Calu3 (cell line): ENCODE measurements around the gene NFU1. TPM values are rescaled to one million over a fixed set of nuclear protein-coding genes. Genes with fewer than 3 reads are reported as not detected.

ENCODE experiments used
- BruUV-seq: library from RNA; stranded (reverse); fragments of 400-500 nt; replicated peaks from 2 replicates; lab custom pipeline; 2021; lab: Mats Ljungman, UMichigan
- CTCF ChIA-PET: fragments of 300-600 bp; sonication (Branson Sonifier 250); formaldehyde crosslinking; loops from one replicate; lab custom pipeline; 2022; ENCODE audit warnings: antibody characterized with exemption; lab: Charles Lee
- DNase-seq: peaks from one replicate; pipeline ENCODE4 v3.0.0; 2022
- H3K27ac Mint-ChIP-seq: one replicate; pipeline ENCODE4 v1.8.0; 2022; ENCODE audit warnings: mixed read lengths; ENCODE audit not compliant: unreplicated experiment
- H3K27me3 Mint-ChIP-seq: one replicate; pipeline ENCODE4 v1.8.0; 2022; ENCODE audit warnings: mixed read lengths; ENCODE audit not compliant: unreplicated experiment
- H3K36me3 Mint-ChIP-seq: one replicate; pipeline ENCODE4 v1.8.0; 2022; ENCODE audit warnings: mild to moderate bottlenecking, moderate library complexity, mixed read lengths; ENCODE audit not compliant: insufficient read depth, unreplicated experiment
- H3K4me1 Mint-ChIP-seq: one replicate; pipeline ENCODE4 v1.8.0; 2022; ENCODE audit warnings: mild to moderate bottlenecking, low read depth, mixed read lengths; ENCODE audit not compliant: unreplicated experiment
- H3K4me3 Mint-ChIP-seq: one replicate; pipeline ENCODE4 v1.8.0; 2022; ENCODE audit warnings: mild to moderate bottlenecking, low read depth, moderate library complexity, mixed read lengths; ENCODE audit not compliant: unreplicated experiment
- H3K9me3 Mint-ChIP-seq: one replicate; pipeline ENCODE4 v1.8.0; 2022; ENCODE audit warnings: low read depth, mixed read lengths; ENCODE audit not compliant: unreplicated experiment
- intact Hi-C: fragments of 100-400 bp; cut with micrococcal nuclease; formaldehyde crosslinking; loops from one replicate; pipeline ENCODE4 v1.10.0; 2022; ENCODE audit not compliant: unreplicated experiment
- total RNA-seq: library from RNA; stranded (reverse); gene quantifications from 2 replicates; pipeline ENCODE4 v1.2.3, GENCODE V29; 2022
- TF ChIP-seq, protein P1 (sequence below): fragments of 200-600 bp; IDR thresholded peaks from one replicate; pipeline ENCODE4 v1.8.0; 2022; ENCODE audit warnings: antibody characterized with exemption; ENCODE audit not compliant: unreplicated experiment

NFU1 gene
- total RNA-seq, 1 experiment from 2014 or later: 23.4 TPM

DNA sequence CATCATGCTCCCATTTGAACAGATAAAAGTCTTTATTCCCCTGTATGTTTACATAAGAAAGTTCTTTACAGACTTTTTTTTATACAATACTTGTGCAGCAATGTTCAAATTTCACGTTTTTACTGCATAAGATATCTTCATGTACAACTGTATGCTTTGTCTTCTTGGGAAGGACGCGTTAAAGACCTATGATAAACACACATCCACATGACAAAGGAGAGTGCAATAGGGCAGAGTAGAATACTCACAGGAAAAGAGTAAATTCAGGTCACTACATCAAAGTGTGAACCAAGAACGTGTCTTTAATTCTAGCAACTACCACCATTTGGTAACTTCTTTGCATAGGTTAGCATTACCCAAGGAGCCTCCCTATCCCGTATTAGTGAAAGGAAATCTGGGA, 33.7 kb upstream of the NFU1 start:
- H3K27me3 Mint-ChIP-seq: no peaks in the 10 kb centered on the region
- no peak overlapping the region for H3K4me3 Mint-ChIP-seq
- intact Hi-C loops: no loop called here
- H3K27ac Mint-ChIP-seq: no peak overlapping the region
- TF ChIP-seq, protein P1, sequence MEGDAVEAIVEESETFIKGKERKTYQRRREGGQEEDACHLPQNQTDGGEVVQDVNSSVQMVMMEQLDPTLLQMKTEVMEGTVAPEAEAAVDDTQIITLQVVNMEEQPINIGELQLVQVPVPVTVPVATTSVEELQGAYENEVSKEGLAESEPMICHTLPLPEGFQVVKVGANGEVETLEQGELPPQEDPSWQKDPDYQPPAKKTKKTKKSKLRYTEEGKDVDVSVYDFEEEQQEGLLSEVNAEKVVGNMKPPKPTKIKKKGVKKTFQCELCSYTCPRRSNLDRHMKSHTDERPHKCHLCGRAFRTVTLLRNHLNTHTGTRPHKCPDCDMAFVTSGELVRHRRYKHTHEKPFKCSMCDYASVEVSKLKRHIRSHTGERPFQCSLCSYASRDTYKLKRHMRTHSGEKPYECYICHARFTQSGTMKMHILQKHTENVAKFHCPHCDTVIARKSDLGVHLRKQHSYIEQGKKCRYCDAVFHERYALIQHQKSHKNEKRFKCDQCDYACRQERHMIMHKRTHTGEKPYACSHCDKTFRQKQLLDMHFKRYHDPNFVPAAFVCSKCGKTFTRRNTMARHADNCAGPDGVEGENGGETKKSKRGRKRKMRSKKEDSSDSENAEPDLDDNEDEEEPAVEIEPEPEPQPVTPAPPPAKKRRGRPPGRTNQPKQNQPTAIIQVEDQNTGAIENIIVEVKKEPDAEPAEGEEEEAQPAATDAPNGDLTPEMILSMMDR: no peak
- no peak for DNase-seq
- H3K9me3 Mint-ChIP-seq: no peaks in the 10 kb centered on the region
- no peaks in the 10 kb centered on the region for H3K36me3 Mint-ChIP-seq
- CTCF ChIA-PET: interaction anchor here (1.3 kb wide), 1 partner anchor 34 kb away, joined by 3 read pairs; the partner anchor contains the start of gene NFU1
- no peaks in the 10 kb centered on the region for H3K4me1 Mint-ChIP-seq
- BruUV-seq: no TSS peak

DNA sequence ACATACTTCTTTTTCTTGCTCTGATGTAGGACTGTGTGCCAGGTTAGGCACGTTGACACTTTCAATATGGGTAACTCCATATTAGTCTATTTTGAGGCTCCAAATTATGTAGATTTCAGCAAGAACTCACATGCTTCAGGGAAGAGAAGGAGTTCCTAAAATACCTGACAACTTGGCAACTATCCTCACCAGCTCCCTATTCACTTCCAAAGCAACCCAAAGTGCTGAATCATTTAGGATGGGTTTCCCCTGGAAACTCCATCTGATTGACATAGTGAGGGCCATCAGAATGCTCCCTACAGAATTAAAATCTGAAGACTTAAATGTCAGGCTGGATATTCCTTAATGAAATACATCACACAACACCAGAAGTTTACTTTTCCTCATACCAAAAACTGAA, 32.5 kb upstream of the NFU1 start:
- TF ChIP-seq, protein P1: no peak
- no peak for DNase-seq
- Mint-ChIP-seq H3K27ac (no peak overlapping the region), H3K36me3 (no peaks in the 10 kb centered on the region), H3K27me3 (no peaks in the 10 kb centered on the region), H3K9me3 (no peaks in the 10 kb centered on the region), H3K4me1 (no peaks in the 10 kb centered on the region), H3K4me3 (no peak overlapping the region)
- intact Hi-C loops: no loop called here
- CTCF ChIA-PET: interaction anchor here (1.3 kb wide), 1 partner anchor 33 kb away, joined by 3 read pairs; the partner anchor contains the start of gene NFU1
- BruUV-seq: no TSS peak

DNA sequence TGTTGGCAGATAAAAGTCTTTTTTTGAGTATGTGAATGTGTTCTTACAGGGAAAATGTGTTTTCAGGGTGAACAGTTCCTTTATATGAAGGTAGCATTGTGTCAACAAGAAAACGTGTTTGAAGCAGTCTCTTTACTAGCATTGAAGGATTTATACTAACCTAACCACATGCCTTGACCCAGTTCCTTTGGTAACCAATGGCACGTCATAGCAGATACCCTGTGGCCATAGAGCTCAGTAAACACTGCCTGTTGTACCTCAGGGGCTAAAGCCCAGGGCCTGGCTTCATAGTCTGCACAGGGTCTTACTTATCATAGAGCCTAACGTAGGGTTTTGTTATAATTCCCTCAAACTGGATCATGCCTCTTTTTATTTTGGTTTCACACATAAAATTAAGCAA, 32.1 kb upstream of the NFU1 start:
- intact Hi-C loops: no loop called here
- no peak overlapping the region for H3K27ac Mint-ChIP-seq
- no peaks in the 10 kb centered on the region for H3K27me3 Mint-ChIP-seq
- TF ChIP-seq, protein P1: no peak
- H3K36me3 Mint-ChIP-seq: no peaks in the 10 kb centered on the region
- H3K9me3 Mint-ChIP-seq: no peaks in the 10 kb centered on the region
- CTCF ChIA-PET: no interaction called here
- no TSS peak for BruUV-seq
- no peaks in the 10 kb centered on the region for H3K4me1 Mint-ChIP-seq
- no peak overlapping the region for H3K4me3 Mint-ChIP-seq
- DNase-seq: no peak

DNA sequence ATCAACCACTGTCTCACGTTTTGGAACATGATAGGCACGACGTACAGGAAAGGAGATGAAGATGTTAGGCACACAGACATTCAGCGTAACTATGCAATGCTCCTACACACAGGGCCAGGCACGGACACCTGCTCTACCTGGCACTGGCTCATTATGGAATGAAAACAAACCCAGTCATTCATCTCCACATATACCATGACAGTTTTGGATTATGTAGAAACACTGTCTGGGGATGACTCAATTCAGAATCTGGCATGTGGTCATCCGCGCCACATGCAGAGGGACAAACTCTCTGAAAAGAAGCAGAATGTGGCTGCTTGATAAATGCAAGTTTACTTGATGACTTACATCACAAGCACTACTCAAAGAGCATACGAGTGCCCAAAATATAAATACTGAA, 29.5 kb upstream of the NFU1 start:
- no peak for DNase-seq
- Mint-ChIP-seq H3K4me1 (no peaks in the 10 kb centered on the region), H3K36me3 (peaks cover 4% of the 10 kb centered on the region), H3K4me3 (no peak overlapping the region), H3K9me3 (no peaks in the 10 kb centered on the region), H3K27ac (no peak overlapping the region), H3K27me3 (no peaks in the 10 kb centered on the region)
- BruUV-seq: no TSS peak
- TF ChIP-seq, protein P1: no peak
- CTCF ChIA-PET: no interaction called here
- intact Hi-C loops: no loop called here
